Right lobe of liver (tissue), 6 donors: Measurements from ENCODE around the gene PPFIBP1. TPM values are rescaled to one million over a fixed set of nuclear protein-coding genes. Genes with fewer than 3 reads are reported as not detected.

Experiments used
- ATAC-seq, 4 donors: fragments of 200-7000 bp; cut with Tn5 transposase; one replicate each; pipeline ENCODE4 v1.9.1; 2020; ENCODE audit warnings: mild to moderate bottlenecking in 4 of 4, moderate library complexity in 4 of 4
- DNase-seq, 3 donors: peaks; one replicate each; pipeline ENCODE4 v3.0.0-alpha.2; 2020
- H3K27ac ChIP-seq, 3 donors: fragments of 200-600 bp; one replicate each; pipeline ENCODE4 v1.8.0; 2022
- H3K27me3 ChIP-seq, 2 donors: fragments of 200-600 bp; one replicate each; pipeline ENCODE4 v1.8.0; 2022
- H3K36me3 ChIP-seq, 4 donors: fragments of 200-600 bp; sonication (generic) in 1 of 4; one replicate each; pipeline versions ENCODE4 v1.5.1 to v1.8.0; 2017 to 2022; ENCODE audit warnings: control low read depth in 1 of 4
- H3K4me1 ChIP-seq, 4 donors: fragments of 200-600 bp; sonication (generic) in 1 of 4; one replicate each; pipeline versions ENCODE4 v1.5.1 to v1.8.0; 2017 to 2022; ENCODE audit warnings: control low read depth in 1 of 4
- H3K4me3 ChIP-seq, 3 donors: fragments of 200-600 bp; one replicate each; pipeline ENCODE4 v1.8.0; 2022
- H3K9me3 ChIP-seq, 4 donors: fragments of 200-600 bp; sonication (generic) in 1 of 4; one replicate each; pipeline versions ENCODE4 v1.5.1 to v1.8.0; 2017 to 2022; ENCODE audit warnings: control low read depth in 1 of 4
- POLR2A ChIP-seq: fragments of 450-650 bp; IDR thresholded peaks from one replicate; pipeline ENCODE4 v1.6.1; 2017; ENCODE audit warnings: antibody characterized with exemption, mild to moderate bottlenecking
- WGBS: methylation state at CpG from one replicate; pipeline ENCODE4 v1.1.6; 2018; ENCODE audit warnings: low coverage, low lambda C conversion rate; ENCODE audit not compliant: insufficient coverage; ENCODE audit errors: missing lambda C conversion rate; 5-methylcytosine and 5-hydroxymethylcytosine counted together
- intact Hi-C, 2 donors: fragments of 100-400 bp; cut with DNase I; formaldehyde crosslinking; loops; one replicate each; pipeline versions ENCODE4 v1.11.2 to v1.14.1; 2022
- total RNA-seq, 6 experiments: library from RNA; depleted of rRNA in 2 of 6; stranded (reverse); fragments of >200 nt in 2 of 6; fragmentation: NEBNext Ultra II Directional in 3 of 6; extraction: Animal tissue kit (Norgen Biotek cat#: 25700) in 3 of 6; gene quantifications; one replicate each; pipeline versions ENCODE4 v1.1.0 to v1.2.4, GENCODE V29; 2016 to 2023
- TF ChIP-seq, protein P1 (sequence below), 4 donors: fragments of 200-600 bp in 3 of 4; fragments of 450-650 bp in 1 of 4; IDR thresholded peaks; one replicate each; pipeline versions ENCODE4 v1.5.1 to v1.8.0; 2016 to 2022; ENCODE audit warnings: antibody characterized with exemption in 4 of 4, mild to moderate bottlenecking in 2 of 4
- donor health status: DM: no; HTN: yes; CAD: no.
- donor health status: DM: no; HTN: no; CAD: no.
- donor health status: DM: no; HTN: no; CAD: no.
- donor health status: DM: no; HTN: yes; CAD: no.
- donor health status: DM: no; HTN: yes; CAD: no.

PPFIBP1 gene
- total RNA-seq, 6 experiments from 2014 or later, result 24.1 to 53.9 (median 35.8) TPM

DNA sequence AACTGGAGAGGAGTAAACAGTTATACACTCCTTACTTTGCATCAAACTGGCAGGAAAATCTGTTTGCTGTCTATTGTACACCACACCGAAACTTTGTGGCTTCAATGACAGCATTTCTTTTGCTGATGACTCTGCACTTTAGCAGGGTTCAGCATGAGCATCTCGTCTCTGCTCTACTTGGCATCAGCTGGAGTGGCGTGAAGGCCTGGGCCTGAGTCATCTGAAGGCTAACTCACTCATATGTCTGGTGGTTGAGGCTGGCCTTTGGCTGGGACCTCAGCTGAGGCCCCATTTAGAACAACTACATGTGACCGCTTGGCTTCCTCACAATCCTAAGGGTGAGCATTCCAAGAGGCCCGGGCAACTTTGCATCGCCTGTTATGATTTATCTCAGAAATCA, 143.5 kb downstream of the PPFIBP1 start:
- H3K36me3 ChIP-seq, result peaks cover 0 to 38% (median 7%) of the 10 kb centered on the region in 4 donors
- TF ChIP-seq, protein P1, sequence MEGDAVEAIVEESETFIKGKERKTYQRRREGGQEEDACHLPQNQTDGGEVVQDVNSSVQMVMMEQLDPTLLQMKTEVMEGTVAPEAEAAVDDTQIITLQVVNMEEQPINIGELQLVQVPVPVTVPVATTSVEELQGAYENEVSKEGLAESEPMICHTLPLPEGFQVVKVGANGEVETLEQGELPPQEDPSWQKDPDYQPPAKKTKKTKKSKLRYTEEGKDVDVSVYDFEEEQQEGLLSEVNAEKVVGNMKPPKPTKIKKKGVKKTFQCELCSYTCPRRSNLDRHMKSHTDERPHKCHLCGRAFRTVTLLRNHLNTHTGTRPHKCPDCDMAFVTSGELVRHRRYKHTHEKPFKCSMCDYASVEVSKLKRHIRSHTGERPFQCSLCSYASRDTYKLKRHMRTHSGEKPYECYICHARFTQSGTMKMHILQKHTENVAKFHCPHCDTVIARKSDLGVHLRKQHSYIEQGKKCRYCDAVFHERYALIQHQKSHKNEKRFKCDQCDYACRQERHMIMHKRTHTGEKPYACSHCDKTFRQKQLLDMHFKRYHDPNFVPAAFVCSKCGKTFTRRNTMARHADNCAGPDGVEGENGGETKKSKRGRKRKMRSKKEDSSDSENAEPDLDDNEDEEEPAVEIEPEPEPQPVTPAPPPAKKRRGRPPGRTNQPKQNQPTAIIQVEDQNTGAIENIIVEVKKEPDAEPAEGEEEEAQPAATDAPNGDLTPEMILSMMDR (IDR thresholded peaks at IDR 0.05), result no peak
- no peak for TF ChIP-seq POLR2A
- intact Hi-C loops, result no loop called here
- no peak for DNase-seq
- 80% methylated on average over 3 of the region's 6 CpGs for WGBS
- no peak overlapping the region for H3K27ac ChIP-seq
- H3K4me3 ChIP-seq, result no peak overlapping the region
- H3K27me3 ChIP-seq, result no peaks in the 10 kb centered on the region
- no peak for ATAC-seq
- no peaks in the 10 kb centered on the region for H3K4me1 ChIP-seq
- H3K9me3 ChIP-seq, result no peaks in the 10 kb centered on the region

GRCh38 chr12:27672051-27672450, 148.0 kb downstream of the PPFIBP1 start:
- TF ChIP-seq, protein P1 (IDR thresholded peaks at IDR 0.05), result no peak
- no peak for TF ChIP-seq POLR2A
- 65% methylated on average over 4 of the region's 4 CpGs for WGBS
- intact Hi-C loops, result no loop called here
- Histone ChIP-seq H3K4me1 (no peaks in the 10 kb centered on the region), H3K9me3 (no peaks in the 10 kb centered on the region), H3K36me3 (peaks cover 0 to 32% (median 5%) of the 10 kb centered on the region in 4 donors), H3K27ac (no peak overlapping the region), H3K4me3 (no peak overlapping the region), H3K27me3 (no peaks in the 10 kb centered on the region)
- ATAC-seq (no peak), DNase-seq (no peak)

DNA sequence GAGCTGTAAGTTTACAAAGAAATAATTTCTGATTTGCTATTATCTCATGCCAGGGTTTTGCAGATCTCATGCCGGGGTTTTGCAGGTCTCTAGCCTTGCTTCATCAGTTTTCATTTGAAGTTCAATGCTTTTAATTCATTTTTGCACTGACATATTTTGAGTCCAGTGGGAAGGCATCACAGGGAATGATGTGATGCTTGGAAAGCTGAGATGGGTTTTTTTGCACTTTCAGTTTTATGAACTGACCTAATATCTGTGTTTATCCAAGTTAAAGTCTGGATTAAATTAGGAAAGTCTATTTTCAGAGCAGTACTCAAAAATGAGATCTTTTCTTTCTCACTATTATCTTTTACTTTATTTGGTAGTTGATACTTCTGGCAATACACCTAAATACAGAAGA, 148.6 kb downstream of the PPFIBP1 start:
- intact Hi-C loops, result no loop called here
- 82% methylated on average over 1 of the region's 1 CpG for WGBS
- Histone ChIP-seq H3K27me3 (no peaks in the 10 kb centered on the region), H3K27ac (no peak overlapping the region), H3K4me1 (no peaks in the 10 kb centered on the region), H3K4me3 (no peak overlapping the region), H3K9me3 (no peaks in the 10 kb centered on the region), H3K36me3 (peaks cover 0 to 34% (median 3%) of the 10 kb centered on the region in 4 donors)
- TF ChIP-seq POLR2A, result no peak
- TF ChIP-seq, protein P1 (IDR thresholded peaks at IDR 0.05), result no peak
- no peak for DNase-seq
- ATAC-seq, result no peak

DNA sequence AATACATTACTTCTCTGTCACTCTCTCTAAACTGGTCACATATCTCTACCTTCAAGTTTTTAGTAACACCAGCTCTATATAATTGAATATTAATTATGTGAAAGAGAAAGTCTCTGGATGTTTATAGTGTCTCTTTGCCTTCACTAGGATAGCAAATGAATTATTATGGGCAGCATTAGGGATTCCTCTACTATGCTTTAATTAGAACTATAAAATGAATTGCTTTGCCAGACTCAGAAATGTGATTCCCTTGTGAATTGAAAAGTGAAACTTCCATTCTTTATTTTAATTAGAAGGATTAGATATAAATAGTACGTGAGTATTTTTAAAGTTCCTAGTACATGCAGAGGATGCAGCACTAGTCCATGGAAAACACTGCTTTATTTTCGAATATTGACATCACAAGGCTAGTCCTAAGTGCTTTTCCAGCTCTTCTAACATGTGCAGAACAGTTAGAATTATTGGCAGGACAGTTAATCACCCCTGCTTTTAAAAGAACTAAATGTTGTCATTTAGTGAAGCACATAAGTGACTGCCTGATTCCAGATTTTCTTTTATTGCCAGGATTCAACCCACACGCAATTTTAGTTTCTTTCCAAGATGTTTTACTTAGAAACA, 149.2 kb downstream of the PPFIBP1 start:
- Histone ChIP-seq H3K4me1 (no peaks in the 10 kb centered on the region), H3K27me3 (no peaks in the 10 kb centered on the region), H3K27ac (no peak overlapping the region), H3K4me3 (no peak overlapping the region), H3K9me3 (no peaks in the 10 kb centered on the region), H3K36me3 (peaks cover 0 to 31% (median 3%) of the 10 kb centered on the region in 4 donors)
- no peak for ATAC-seq
- DNase-seq, result no peak
- TF ChIP-seq, protein P1 (IDR thresholded peaks at IDR 0.05), result no peak
- no peak for TF ChIP-seq POLR2A
- intact Hi-C loops, result no loop called here
- WGBS, result 66% methylated on average over 3 of the region's 3 CpGs
